Stimulated activated CD8-positive, alpha-beta memory T cell treated with anti-CD3 and anti-CD28 coated beads, Interleukin-15, amount 100 ng/mL, for 24 hours (primary cell): ENCODE measurements around the gene PAPPA2.

Source experiments
- DNase-seq: peaks from one replicate; pipeline ENCODE4 v3.0.0-alpha.2; 2020; ENCODE audit warnings: low read depth

PAPPA2 gene

DNA sequence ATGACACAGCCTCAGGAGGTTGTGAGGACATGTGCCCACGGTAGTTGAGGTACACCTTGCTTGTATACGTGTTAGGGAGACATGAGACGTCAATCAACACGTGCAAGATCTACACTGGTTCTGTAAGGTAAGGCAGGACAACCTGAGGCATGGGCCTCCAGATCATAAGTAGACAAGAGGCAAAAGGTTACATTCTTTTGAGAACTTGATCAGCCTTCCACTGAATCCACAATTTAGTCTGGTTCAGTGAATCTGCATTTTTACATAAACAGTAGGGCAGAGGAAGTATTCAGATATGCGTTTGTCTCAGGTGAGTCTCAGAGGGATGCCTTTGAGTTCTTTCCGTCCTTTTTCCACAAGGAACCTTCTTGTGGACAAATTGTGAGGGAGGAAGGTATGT lies 352.6 kb downstream of the PAPPA2 start:
- no peak for DNase-seq

DNA sequence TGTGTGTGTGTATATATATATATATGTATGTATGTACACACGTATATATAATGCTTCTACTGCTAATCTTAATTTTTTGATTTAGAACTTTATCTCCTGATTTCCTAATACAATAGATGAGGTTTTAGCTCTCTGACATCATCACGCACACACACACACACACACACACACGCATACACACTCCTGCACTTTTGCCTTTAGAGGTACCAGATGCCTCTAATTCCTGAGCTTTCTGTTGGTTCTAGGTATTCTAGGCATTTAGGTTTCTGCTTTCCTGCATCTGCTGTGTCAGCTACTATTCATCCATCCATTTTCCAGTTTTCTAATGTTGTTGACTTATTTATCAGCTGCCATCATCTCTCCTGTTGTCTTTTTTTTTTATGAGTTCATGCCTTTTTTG lies 353.3 kb downstream of the PAPPA2 start:
- DNase-seq: no peak

DNA sequence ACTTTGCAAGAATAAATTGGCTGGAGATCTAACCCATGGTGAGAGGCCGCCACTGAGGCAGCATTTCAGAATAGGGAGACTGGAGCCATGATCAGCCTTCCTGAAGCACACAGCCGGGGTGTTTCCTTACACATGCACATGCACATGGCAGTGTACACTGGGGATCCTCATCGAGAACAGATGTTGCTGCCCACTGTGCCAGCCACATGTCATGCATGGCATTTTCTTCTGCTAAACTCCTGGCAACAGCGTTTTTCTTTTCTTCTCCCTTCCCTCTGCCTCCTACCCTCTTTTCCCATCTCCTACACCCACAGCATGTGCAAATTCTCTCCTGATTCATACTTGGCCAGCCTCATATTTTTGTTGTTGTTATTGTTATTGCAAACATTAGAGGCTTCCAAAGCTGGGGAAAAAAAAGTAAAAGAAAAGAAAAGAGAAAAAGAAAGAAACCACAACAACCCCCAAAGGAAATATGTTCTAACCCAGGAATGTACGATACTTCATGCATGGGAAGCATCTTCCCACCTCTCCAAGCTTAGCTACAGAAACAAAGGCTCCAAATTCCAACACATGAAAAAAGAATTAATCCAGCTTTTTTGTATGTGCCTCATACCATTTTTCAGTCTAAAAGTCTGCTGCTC lies 357.5 kb downstream of the PAPPA2 start:
- no peak for DNase-seq

DNA sequence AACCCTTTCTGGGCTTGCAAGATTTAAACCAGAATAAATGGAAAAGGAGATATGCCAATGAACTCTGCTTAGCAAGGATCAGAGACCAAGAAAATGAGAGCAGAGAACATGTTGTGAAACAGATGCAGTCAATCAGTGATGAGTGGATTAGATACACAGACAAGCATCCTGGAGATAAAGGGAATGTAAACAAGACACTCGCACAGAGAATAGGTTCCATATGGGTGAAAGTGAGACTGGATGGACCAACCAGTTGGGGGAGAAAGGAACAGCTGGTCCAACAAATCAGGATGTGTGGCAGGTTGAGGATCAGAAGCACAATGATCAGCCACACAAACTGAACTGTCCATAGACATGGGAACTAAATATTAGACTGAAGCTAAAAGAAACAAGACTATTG lies 363.3 kb downstream of the PAPPA2 start:
- DNase-seq: no peak

DNA sequence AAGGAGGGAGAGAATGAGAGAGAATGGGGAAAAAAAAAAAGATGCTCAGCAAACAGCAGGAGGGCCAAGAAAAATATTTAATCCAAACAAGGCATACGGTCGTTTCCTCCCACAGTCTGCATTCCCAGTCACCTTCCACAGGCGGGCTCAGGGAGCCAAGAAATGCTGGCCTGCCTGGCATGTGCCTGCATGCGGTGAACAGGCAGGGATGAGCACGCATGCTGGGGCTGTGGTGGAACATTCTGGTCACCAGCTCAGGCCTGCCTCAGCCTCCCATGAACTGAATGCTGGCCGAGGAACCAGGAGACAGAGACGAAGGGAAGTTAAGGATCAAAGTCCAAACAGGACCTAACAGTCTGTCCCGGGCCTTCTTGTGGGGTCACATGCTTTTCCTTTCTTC lies 366.3 kb downstream of the PAPPA2 start:
- no peak for DNase-seq

DNA sequence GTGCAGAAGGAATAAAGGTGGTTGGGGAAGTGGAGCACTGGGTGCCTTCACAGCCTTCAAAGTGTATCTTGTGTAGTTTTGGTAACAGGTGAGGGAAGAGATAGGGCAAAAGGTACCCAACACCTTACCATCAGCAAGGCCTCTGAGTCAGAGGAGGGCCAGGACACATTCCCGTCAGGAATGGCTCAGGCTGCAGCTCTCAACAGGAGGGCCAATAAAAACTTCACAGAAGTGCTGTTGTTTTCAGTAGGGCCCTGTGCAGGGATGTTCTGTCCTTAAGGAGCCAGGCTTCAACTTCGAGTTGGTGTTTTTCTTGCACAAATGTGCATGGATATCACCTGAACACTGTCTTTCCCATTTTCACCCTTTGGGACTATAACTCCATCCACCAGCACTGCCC lies 368.2 kb downstream of the PAPPA2 start:
- no peak for DNase-seq

DNA sequence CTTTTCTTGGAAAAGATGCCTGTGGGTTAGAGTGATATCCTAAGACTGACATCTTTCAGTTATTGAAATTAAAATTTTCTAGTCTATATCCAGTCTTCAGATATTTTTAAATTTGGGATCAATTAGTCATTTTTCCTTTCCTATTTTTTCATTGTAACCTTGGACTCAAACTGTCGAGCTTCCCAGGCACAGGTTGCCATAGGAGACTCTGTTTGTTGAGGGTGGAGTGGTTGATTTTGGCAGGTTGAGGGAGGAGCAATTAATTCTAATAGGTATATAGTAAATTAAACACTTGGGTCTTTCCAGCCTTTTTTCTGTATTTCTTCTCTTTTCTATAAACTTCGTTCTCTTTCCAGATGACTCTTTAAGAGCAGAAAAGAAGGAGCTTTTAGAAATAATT lies 374.7 kb downstream of the PAPPA2 start:
- no peak for DNase-seq

DNA sequence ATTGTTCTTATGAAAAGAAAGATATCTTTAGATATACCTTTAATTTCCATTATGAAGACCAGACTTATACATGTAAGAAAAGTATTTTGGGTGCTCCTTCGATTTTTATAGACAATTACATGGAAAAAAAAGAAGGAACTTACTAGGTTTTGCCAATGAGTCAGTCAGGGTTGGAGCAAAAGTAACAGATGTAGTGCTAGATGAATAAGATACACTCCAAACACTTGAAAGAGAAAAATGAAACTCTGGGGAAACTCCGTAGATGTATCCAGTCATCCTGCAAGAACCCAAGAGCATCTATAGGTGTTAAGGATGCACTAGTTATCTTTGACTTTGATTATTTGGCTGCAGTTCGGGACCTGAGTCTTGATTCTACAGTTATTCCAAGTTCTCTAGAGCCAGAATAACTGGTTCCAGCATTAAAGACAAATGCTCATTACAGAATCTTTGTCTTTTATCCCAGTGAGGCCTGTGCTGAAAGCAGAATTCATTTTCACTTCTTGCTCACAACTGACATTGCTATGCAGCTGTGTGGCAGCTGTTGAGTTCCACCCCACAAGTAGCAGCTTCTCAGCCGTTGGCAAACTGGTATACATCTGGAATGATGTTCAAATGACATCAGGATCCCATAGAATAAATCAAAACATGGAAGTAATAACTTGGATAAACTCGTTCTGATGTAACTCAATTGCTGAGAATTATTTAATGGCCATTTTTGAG lies 375.5 kb downstream of the PAPPA2 start:
- DNase-seq: no peak

DNA sequence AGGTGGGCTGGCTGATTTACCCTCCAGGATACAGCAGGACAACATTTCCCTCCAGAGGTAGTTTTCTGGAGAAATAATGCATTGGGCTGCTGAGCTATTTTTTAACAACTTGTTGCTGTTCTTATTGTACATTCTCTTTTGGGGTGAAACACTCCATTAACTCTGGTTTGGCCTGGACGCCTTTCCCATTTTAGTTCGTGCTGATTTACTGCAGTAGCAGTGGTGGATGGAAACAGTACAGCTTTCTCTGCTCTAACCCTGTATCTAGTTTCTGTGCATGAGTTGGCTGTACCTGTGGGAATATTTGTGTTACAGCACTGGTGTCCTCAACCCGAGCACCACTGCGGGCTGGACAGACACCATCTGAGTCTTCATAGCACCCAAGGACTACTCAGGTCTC lies 376.2 kb downstream of the PAPPA2 start:
- no peak for DNase-seq

DNA sequence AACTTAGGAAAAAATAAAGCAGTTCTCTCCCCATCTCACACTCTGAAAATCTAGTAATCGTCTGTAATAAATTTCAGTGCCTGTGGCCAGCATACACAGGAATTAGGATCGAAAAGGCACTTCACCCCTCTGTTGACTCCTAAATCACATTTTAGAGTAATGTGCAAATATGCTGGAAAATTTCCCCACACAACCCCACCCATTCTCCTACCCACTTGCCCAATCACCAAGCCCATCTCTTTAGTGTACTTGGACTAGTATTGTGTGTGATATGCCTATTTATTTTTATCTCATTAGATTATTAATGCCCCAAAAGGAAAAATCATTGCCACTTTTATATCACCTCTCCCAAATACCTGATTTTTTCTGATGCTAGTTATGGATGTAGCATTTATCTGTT lies 378.3 kb downstream of the PAPPA2 start:
- DNase-seq: no peak

DNA sequence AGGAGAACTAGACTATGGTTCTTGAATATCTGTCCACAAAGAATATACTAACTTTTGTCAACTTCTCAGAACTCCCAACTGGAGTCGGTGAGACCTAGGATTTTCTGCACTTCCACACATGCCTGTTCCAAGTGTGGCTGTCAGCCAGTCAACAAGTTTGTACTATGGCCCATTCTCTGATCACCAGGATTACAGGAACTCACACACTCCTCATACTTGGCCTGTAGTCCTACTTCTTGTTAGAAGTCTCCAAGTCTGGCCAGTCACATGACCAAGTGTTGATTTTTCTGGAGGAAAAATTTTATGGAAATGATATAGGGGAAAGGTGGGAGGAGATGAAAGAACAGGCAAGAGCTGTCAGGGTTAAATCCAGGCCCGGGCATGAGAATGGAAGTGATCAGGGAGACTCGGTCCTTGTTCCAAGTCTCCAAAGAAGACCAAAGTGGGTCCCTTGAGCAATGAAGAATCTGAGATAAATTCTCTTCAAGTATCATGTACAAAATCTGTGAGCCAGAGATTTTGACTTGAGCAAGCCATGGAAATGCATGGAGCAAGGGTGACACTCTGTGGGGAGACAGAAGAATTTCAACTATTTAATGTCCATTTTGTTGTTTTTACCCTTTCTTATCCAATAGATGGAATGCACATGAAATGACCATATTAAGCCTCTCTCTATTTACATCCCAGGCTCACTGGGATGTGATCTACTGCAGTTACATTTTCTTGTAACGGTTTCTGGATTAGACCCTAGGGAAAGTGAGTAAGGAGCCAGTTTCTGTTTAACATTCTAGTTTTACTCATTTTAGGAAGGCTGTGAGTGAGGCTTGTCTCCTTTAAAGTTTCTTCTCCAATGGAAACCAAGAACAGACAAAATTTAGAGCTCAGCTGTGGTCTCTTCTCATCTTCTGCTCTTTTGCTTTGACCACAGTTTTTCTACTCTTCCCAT lies 380.6 kb downstream of the PAPPA2 start:
- no peak for DNase-seq

DNA sequence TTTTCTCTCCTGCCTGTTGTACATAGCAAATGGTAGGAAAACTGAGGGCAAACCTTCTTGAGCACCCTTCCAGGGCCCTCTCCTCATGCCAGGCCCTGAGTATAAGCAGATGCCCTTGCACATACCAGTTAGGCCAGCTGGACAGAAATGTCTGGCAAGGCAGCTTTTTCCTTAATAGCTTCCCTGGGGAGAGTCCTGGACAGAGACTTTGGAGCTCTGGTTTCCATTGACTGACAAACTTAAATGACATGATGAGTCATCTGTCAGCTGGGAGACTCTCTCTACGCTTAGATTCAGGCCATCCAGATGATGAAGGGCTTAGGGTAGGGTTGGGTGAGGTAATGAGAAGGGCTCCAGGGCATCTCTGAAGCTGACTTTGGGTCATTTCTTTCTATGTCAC lies 384.1 kb downstream of the PAPPA2 start:
- no peak for DNase-seq

DNA sequence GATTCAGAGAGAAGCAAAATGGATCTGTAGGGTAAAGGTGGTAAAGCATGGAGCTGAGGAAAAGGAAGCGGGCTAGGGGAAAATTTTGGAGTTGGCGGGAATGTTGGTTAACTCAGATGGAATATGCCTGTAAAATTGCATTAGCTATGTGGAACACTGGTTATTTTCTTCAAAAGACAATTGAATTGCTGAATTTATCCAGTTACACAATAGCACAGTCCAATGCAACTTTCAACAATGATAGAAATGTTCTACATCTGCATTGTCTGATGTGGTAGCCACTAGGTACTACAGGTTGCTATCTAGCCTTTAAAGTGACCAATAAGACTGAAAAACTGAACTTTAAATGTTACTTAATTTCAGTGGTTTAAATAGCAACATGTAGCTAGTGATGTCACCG lies 386.3 kb downstream of the PAPPA2 start:
- no peak for DNase-seq

DNA sequence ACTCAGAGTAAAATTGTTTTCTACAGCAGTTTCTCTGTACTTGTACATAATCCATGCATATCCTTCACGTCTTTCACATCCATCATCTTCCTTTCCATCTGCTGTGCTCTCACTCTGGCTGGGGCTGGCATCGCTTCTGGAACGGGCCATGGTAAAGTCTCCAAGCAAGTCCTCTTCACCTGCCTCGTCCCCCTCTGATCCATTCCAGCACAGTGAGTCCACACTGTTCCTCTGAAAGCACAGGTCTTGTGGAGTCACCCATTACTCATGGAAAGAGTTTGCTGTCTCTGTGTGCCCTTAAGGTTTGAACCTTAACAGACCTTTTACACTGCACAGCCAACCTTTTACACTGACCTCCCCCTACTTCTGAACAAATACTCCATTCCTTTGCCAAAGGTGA lies 387.9 kb downstream of the PAPPA2 start:
- DNase-seq: no peak

DNA sequence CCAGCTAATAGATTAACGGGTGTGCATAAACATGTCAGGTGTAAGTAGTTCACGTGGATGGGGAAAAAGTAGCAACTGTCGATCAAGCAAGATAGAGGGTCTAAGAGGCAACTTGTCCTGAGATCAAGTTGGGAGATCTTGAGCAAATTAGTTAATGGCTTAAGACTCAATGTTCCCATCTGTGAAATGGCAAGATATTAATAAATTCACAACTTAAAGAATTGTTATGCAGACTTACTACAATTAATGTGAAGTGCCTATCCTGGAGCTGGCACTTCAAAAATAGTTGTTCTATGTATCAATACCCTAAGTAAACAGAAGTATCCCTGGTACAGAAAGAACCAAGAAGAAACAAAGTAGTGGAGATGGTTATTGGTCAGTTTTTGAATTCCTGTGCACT lies 389.1 kb downstream of the PAPPA2 start:
- DNase-seq: no peak

DNA sequence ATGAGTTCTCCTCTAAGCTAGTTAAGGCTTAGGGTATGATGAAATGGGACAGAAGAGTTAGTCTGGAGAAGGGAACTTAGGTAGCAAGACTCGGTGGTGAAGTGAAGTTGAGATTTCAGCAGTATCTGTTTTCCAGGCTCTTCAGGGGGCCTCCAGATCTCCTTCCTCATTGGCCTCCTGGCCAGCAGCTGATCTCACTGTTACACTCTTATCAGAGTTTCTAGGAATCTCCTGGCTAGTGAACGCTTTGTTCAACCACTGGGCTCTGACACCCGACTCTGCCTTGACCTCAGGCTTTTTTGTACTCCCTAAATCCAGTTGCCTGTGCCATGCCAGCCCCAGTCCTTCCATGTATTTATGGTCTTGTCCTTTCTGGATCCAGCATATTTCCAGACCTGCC lies 390.5 kb downstream of the PAPPA2 start:
- DNase-seq: no peak

DNA sequence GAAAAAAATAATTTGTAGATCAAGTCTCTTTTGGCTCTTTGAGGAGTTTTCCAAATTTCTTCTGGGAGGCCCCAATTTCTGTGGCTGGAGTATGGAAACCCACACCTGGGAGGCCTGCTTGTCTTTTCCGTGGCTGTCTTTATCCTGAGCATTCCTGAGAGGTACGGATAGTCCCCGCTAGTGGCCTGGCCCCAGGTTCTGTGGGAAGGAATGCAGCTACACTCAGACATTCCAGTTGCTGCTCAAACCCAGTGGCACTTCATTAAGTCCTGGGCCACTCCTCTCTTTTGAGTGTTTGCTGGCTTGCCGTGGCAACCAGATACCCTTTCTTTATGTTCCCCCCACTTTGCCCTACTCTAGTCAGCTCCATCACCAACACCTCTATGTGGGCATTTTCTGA lies 391.1 kb downstream of the PAPPA2 start:
- DNase-seq: no peak

DNA sequence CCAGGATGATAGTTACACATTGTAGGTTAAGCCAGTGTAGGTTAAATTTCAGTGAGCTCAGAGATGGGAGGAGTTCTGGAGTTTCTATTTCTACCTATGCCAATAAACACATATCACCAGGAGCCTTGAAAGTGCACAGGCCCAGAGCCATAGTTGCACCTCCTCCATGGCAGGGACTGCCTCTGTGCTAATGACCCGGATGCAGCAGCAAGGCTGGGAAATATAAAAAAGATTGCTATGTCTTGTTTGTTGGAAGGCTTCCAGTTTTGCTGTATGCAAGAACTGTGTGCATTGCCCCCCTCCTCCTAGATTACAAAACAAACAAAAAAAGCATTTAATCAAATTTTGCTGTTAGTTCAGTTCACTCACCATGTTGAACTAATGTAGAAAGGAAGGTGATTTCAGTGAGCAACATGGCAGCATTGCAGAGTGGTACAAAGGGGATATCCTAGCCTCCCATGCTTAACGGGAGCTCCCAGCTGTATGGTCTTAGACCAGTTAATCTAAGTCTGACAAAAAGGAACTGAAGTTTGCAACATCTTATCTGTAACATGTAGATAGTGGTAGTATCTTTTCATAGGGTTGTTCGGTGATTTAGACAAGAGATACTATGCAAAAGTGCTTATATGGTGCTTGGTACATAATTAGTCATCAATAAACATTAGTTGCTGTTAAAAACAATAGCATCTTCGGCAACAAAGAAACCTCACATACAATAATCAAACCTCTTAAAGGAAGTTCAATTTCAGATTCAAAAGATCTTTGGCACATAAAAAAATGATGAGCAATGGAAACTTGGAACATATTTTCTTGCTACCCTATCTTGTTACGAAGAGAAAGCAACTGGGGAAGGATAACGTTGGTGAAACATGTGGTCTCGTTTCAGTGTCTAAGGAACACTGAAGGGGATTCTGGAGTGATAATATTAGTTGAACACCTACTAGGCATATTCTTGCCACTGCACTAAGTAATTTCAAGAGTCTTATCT lies 392.1 kb downstream of the PAPPA2 start:
- no peak for DNase-seq

DNA sequence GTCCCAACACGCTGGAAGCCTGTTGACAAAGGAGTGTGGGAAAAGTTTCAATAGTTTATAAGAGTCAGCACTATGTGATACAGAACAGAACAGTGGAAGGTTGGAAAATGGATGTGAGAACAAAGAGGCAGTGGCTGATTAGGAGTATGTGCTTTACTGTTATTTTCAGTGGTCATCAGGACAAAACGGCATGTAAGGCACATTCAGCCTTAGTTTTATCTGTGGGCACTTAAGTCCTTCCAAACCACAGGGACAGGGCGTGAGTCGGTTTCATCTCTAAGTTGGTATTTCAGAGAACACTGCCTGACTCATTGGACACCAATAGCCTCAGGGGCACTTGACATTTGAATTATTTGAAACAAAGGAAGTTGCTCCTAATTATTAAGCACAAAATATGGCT lies 394.7 kb downstream of the PAPPA2 start:
- no peak for DNase-seq

DNA sequence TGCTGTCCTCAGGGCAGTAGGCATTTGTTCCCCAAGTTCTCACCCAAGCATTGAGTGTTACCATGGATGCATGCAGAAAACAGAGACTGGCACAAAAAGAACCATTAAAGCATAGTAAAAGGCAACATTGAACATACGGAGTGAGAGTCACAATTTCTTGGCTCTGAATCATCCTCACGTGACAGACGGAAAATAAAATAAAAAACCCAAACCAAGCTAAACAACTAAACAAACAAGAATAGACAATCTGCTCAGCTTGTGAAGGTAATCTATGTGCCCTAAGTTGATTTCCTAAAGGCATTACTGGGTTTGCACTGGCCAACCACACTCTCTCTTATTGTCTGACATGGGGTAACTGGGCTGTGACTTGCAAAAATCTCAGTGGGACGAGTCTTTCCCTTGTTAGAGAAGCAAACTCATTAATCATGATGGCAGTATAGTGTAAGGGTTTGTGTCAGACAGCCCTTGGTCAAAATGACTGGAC lies 395.5 kb downstream of the PAPPA2 start:
- DNase-seq: no peak

DNA sequence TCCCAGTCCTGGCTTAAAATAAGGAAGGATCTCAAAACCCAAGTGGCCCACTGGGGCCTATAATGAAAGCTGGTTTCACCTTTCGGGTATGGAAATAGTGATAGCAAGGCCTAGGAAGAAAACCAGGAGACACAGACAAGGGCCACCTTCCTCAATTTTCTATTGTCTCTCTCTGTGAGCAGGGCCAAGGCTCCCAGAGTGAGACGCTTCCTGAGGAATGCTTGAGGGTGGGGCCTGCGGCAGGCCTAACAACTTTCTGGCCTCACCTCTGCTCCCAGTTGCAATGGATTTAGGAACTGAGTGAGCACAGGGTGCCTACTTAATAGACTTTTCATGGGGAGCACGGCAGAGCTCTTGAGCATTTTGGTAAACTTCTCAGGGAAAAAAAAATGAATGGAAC lies 400.6 kb downstream of the PAPPA2 start:
- DNase-seq: no peak

DNA sequence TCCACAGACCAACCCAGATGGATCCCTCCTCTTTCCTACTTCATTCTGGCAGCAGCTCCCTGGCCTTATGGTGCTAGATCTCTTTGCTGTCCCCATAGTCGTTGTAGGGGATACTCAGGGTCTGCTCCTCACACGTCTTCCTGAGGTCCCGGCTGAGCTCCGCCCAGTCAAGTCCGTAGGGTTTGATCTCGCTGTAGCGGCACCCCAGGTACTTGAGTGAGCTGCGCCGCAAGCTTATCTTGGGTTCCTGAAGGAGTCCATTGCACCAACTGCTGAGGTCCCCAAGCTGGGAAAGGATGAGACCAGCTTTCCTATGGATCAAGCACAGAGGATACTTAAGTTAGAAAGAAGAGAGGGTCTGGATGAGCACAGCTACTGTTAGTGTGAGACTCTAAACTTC lies 401.2 kb downstream of the PAPPA2 start:
- DNase-seq: no peak
